IPS-18c (cell line): ENCODE measurements around the gene MTCL3.

ENCODE experiments used
- H3K4me3 ChIP-seq: 2 replicates; pipeline ENCODE4 v1.7.0; 2013; ENCODE audit warnings: low read depth, mild to moderate bottlenecking, low read length, moderate library complexity; ENCODE audit not compliant: insufficient read depth
- H3K9me3 ChIP-seq: one replicate; pipeline ENCODE4 v1.6.1; 2013; ENCODE audit warnings: mild to moderate bottlenecking, low read length, moderate library complexity; ENCODE audit not compliant: control insufficient read depth, insufficient read depth

Gene MTCL3

DNA sequence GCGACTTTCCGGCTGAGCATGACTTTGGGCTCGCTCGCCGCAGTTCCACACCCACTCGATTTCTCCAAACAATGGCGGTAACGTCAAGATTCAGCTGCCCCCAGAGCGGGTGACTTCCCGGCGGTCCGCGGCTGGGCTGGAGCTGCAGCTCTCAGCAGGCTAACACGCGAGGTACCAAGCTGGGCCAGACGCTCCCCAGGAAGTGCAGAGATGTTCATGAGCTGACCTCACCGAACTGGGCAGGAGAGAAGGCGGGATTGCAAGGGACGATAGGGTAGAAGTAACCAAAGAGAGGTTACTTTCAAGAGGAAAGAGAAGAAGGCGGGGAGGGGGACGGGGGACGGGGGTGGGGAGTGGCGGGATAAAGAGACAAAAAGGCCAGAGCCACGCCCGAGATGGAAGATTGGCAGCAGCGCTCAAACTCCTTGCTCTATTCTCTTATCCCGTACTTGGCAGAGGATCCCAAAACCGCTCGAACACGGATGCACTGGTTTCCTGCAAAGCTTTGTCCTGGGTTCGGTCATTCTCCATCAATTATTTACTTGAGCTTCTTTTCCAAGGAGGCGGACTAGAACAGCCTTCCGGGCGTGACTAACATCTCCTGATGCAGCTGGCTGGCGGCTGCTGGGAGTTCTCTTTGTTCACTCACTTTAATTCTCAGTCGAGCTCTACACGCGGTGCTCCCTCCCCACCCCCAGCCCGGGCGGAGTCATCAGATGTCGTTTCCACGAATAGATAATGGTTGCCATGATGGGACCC, at the start of gene MTCL3:
Gene MTCL3 (minus strand): TSS at position 626 of the 759 bp plus-strand sequence.
- H3K9me3 ChIP-seq = no peaks in the 10 kb centered on the region
- H3K4me3 ChIP-seq = peak within 1 kb of the TSS; percentile 79

DNA sequence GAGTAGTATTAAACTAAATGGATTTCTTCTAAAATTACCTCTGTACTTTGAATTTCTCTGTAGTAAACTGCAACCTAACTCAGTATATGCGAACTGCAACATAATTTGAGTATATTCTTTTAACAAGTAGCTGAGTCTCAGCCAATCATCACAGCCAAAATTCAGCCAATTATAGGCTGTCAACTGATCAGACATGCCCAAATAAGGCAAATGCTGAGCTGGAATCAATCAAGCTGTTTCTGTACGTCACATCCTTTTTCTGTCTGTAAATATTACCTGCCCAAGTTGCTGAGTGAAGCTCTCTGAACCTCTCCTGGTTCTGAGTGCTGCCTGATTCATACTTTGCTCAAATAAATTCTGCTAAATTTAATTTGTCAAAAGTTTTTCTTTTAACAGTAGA, 48.3 kb upstream of the MTCL3 start:
- no peak overlapping the region for H3K4me3 ChIP-seq
- H3K9me3 ChIP-seq = no peaks in the 10 kb centered on the region

DNA sequence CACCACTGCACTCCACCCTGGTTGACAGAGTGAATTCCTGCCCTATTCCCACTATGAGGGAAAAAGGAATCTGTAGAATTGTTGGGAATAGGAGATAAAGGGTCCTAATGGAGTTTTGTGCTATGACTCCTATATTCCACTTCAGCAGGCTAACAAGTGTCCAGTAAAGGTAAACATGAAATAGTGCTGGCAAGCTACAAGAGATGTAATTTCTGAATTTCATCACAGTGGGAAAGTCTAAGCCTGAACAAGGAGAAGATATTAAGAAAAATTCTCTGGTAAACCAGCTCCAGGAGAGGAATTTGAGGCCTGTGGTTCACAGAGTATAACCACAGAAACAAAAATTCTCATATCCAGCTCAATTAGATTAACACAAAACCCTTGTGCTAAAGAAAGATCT, 47.5 kb upstream of the MTCL3 start:
- Histone ChIP-seq H3K9me3 (no peaks in the 10 kb centered on the region), H3K4me3 (no peak overlapping the region)

DNA sequence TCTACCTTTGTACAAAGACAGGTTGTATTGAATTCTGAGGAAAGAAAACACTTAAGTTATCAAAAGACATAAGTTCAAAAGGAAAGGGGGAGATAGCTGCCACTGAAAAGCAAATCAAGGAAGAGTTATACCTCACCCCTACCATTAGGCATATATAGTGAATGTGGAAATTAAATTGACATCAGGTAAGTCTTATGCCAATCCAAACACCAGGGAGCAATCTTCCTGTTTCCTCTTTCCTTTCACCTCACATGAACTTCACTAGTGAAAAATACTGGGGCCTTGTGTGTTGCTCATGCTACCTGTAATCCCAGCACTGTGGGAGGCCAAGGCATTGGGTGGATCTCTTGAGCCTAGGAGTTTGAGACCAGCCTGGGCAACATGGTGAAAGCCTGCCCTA, 47.0 kb upstream of the MTCL3 start:
- H3K4me3 ChIP-seq = no peak overlapping the region
- H3K9me3 ChIP-seq = no peaks in the 10 kb centered on the region

DNA sequence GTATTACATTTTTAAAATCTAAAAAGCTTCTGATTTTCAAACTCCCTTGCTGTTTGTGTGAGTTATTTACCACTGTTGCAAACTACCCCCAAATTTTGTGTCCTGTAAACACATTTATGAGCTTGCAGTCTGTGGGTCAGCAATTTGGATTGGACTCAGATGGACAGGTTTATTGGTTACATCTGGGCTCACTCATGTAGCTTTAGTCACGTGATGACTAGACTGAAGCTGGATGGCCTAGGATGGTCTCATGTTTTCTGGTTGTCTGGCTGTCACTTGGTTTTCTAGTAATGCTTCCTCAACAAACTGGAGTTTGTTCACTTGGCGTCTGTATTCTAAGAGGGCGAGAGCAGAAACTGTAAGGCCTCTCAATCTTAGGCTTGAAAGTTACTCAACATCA, 45.6 kb upstream of the MTCL3 start:
- H3K4me3 ChIP-seq = no peak overlapping the region
- H3K9me3 ChIP-seq = no peaks in the 10 kb centered on the region

DNA sequence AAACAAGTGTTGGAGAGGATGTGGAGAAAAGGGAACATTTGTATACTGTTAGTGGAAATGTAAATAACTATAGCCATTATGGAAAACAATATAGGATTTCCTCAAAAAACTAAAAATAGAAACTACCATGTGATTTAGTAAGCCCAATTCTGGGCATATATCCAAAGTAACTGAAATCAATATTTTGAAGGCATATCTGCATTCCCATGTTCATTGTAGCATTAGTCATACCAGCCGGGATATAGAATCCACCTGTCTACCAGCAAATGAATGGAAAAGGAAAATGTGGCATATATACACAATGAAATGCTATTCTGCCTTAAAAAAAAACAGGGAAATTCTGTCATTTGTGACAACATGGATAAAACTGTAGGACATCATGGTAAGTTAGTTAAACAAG, 42.5 kb upstream of the MTCL3 start:
- Histone ChIP-seq H3K9me3 (no peaks in the 10 kb centered on the region), H3K4me3 (no peak overlapping the region)

DNA sequence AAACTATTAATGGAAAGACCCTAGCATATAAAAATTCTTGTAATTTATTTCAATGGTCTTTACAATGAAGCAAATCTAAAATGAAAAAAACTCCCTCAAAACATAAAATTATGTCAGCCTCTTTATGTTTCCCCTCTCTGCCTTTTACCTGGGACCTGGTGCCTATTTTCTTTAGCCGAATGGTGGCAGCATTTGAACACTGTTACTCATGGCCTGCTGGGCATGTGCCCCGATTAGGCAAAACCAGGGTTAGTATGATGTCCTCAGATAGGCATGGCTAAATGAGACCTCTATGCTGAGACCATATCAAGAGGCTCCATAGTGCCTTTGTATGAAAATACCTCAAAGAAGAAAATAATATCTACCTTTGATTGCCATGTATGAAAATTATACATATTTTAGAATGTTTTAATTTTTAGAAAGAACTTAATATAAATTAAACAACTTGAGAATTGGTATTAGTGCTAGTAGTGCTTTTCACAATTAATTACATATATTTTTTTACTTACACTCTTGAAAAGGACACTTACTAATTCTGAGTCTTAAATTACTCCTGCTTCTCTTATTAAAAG, 35.4 kb upstream of the MTCL3 start:
- H3K4me3 ChIP-seq = no peak overlapping the region
- no peaks in the 10 kb centered on the region for H3K9me3 ChIP-seq

DNA sequence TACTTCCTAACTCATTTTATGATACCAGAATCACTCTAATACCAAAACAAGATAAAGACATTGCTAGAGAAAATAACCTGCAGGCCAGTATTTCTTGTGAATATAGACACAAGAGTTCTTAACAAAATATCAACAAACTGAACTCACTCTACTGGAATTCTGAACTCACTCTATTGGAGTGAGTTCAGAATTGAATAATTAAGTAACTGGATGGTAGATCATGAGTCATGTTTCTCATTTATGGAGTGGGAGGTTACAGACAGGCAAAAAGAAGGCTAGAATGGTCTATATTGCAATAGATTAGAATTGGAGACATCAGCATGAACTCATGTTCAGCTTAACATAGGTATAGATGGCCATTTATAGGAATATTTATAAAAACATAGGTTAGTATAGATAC, 31.3 kb upstream of the MTCL3 start:
- Histone ChIP-seq H3K9me3 (no peaks in the 10 kb centered on the region), H3K4me3 (no peak overlapping the region)

DNA sequence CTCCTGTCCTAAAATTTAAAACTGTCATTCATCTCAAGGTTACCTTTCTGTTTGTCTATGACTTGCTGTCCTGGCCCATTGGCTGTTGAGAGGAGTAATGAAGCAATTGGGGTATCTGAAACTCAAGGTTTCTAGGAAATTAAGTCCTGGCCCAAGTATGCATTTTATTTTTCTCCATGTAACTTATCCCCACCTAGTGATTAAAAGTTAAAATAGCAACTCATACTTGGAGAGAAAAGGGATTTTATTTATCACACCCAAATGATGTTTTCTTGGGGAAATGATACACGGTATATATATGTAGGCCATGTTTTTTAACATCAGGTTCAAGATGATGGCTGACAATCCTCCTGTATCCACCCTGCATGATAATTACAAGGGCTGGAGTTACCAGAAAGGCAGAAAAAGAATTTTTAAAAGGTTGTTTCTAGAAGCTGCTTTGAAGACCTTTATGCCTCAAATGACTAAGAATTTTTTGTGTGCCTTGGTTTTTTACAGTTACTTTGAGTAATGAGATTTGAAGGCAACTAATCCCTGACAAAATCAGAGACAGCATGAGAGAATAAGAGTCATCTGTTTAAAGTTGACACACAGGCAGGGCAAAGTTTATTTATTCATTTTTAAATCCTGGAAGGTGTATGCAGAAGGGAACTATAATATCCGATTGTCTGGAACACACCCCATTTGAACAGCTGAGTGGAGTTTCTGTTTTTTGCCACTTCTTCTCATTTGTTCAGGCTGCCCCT, 28.9 kb upstream of the MTCL3 start:
- Histone ChIP-seq H3K4me3 (no peak overlapping the region), H3K9me3 (no peaks in the 10 kb centered on the region)

DNA sequence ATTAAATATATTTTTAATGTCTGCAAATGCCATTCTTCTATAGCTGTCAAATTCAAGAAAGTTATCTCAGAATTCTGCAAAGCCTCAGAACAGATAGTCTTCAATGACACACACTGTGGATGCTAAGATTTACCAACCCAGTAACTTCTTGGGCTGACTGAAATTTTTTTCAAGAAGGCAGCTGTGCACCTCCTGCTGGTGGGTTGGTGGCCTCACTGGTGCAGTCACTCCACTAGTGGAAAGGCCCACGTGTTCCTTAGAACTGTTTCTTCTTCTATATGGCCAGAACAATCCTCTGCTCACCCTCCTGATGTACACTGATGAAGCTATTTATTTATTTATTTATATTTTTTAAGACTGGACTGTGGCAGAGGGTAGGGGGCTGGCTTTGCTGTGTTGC, 28.1 kb upstream of the MTCL3 start:
- Histone ChIP-seq H3K4me3 (no peak overlapping the region), H3K9me3 (no peaks in the 10 kb centered on the region)

DNA sequence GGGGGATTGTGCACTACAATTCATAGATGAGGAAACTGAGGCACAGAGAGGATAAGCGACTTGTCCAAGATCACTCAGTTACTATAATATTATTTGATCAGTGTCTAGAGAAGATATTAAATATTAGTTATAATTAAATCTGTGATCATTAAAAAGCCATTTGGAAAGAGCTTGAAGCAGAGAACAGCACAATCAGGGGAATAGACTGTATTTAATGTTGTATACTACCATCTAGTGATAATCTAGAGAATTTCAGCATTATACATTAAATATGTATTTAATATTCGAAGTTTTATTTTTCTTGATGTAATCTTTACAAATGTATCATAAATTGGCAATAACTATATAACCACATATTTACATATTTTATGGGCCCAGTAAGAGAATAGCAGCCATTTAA, 20.1 kb upstream of the MTCL3 start:
- Histone ChIP-seq H3K9me3 (no peaks in the 10 kb centered on the region), H3K4me3 (no peak overlapping the region)

DNA sequence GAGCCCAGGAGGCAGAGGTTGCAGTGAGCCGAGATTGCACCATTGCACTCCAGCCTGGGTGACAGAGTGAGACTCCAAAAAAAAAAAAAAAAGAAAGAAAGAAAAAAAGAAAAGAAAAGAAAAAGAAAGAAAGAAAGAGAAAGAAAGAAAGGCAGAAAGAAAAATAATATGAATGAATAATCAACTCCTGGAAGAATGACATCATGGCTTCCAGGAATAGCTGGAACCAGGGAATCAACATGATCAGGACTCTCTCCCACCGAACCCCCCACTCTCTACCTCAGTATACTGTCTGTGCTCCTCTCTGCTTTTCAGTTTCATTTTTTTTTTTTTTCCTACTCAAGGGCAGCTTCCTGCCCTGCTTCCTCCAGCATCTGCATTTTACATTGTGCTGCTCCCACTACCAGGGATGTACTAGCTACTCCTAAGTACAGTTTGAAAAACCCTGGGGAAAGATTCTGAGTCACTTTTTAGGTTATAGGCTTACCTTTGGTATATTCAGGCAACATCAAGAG, 19.7 kb upstream of the MTCL3 start:
- Histone ChIP-seq H3K9me3 (no peaks in the 10 kb centered on the region), H3K4me3 (no peak overlapping the region)

DNA sequence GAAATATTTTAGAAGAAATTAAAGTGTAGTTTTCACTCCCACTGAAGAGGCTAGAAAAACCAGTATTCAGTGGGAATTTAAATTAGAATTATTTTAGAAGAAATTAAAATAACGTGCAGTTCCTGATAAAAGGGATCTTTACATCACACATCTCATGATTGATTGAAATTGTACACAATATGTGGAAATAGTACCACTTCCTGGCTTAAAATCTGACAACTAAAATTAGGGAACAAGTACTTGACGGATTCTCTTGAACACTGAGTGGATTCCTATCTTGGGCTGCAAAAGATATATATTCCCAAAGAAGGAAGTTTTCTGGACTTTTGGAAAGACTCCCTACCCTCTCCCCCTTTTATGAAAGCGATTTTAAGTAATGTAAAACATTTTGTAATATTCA, 14.6 kb upstream of the MTCL3 start:
- no peaks in the 10 kb centered on the region for H3K9me3 ChIP-seq
- H3K4me3 ChIP-seq = no peak overlapping the region

DNA sequence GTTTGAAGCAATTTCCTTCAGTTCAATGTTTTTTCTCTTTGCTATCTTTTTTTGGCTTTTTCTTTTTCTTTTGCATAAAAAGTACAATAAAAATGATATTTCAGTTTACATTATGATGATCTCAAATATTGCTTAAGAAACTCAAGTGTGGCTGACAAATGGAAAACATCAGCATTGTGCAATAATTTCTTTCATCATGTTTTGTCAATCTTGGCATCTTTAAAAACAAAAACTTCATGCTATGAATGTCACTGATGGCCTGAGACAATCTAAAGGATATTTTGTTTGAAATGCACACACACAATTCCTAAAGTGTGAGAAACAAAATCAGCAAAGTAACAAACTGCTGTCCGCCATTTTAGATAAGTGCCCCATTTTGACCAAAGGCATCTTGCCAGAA, 13.9 kb upstream of the MTCL3 start:
- H3K4me3 ChIP-seq = no peak overlapping the region
- no peaks in the 10 kb centered on the region for H3K9me3 ChIP-seq

DNA sequence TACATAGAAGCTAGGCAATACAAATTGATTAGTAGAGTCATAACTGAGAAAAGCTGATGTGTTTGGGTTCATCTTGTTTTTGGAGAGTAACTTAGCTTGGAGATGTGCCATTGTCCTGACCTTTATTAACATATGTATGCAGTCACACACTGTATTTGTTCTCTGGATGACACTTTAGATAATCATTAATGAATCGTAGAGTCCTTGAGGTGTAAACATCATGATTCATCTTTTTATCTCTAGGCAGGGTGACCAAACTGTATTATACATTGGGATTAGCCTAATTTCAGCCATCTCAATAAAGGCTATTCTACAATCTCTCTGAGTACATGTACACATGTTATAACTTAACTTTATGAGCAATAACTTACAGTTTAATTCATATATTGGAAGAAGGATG, 3.6 kb upstream of the MTCL3 start:
- no peak overlapping the region for H3K4me3 ChIP-seq
- H3K9me3 ChIP-seq = no peaks in the 10 kb centered on the region

DNA sequence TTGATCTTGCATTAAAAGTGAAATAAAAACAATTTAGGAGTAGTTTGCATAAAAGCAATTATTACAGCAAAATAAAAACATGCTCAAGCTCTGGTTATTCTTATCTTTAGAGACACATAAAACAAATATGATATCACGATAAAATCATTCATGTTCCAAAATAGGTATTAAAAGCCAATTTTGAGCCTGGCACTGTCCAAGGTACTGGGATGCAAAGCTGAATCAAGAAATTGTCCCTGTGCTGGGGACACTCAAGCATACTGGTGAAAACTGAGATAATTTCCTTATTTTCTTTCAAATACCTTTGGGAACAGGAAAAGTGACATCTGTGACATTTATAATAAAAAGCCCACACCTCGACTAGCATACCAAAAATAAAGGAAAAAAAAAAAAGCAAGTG, 931 bp upstream of the MTCL3 start:
- Histone ChIP-seq H3K9me3 (no peaks in the 10 kb centered on the region), H3K4me3 (no peak overlapping the region)

DNA sequence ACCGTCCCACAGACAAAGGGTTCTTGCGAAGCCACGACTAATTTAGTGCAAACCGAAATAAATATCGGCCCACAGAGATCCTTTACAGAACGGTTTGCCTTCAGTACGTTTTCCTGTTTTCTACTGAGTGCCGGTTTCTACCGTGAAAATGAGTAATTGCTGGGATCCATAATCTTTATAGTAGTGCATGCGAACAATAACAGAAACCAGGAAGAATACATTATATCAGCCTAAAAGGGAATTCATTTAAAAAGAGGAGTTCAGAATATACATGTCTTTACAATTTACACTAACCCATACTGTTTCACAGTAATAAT, 292 bp upstream of the MTCL3 start:
- H3K9me3 ChIP-seq = no peaks in the 10 kb centered on the region
- peak overlapping the region; percentile 79 for H3K4me3 ChIP-seq

DNA sequence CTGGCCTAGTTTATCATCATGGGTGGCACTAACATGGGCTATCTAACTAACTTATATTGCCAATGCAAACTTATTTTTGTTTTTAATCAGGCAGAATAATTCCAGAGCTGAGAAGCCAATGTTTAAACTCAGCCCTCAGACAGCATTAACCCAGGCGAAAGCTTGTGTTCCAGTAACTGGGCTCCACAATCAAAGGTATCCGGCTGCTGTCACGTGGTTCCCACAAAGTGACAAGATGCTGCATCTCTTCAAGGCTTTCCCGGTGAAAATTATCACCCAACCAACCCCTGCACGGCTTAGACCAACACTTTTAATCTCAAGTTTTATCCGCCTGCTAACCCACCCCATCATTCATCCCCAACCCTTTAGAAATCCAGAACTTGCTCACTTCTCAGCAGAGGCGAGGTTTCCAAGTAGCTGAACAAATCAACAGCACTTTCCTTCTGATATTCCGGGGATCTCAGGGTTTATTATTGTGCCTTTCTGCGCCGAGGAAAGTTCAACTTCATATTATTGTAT, 885 bp downstream of the MTCL3 start:
- peak overlapping the region; percentile 79 for H3K4me3 ChIP-seq

More for the DNA sequence above, 885 bp downstream of the MTCL3 start:
- H3K9me3 ChIP-seq = no peaks in the 10 kb centered on the region
